Measurements from ENCODE around the gene FEN1.

FEN1 gene

DNA sequence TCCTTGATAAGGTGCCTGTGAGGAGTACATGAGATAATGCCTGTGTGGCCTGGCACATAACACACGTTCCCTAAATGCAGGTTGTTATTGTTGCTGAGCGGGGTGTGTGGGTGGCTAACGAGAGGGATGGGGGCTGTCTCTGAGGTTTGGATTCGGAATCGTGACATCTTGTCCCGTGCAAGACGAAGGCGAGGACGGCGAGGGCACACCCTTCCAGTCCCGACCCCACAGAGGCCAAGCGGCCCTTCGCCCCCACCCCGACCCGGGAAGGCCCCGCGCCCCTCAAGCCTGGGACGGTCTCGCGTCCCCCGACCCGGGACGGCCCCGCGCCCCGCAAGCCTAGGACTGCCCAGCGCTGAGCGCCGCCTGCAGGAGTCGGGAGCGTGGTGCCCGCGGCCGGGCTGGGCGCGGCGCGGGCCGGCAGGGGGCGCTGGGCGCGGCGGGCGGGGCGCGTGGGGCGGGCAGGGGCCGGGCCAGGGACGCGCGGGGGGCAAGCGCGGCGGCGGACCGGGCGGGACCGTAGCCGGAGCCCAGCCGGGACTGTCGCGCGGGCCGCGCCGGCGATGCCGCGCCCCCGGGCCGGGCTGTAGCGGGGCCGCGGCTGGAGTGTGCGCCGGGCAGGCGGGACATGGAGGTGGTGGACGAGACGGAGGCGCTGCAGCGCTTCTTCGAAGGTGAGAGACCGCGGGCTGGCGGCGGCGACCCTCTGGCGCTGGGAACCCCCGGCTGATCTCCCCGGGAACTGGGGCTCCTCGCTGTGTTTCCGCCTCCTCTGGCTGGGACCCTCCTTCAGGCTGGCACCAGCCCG, 40.4 kb upstream of the FEN1 start, which contains the start of gene MYRF:
MYRF (plus strand) TSS at position 520 of the 808 bp plus-strand sequence; CDS start at position 629, 109 bp downstream.
- Mint-ChIP-seq H3K9me3 (no peaks in the 10 kb centered on the region), H3K27ac (no peak within 1 kb of the TSS), H3K36me3 (no peaks in the 10 kb centered on the region), H3K27me3 (peaks cover 65% of the 10 kb centered on the region), H3K4me1 (peaks cover 23% of the 10 kb centered on the region), H3K4me3 (peak within 1 kb of the TSS; percentile 59)
- peak; percentile 68 for DNase-seq
- CTCF ChIA-PET: interaction anchor here (1.0 to 1.6 kb wide), 3 partner anchors 20 to 357 kb away, joined by 3 read pairs; no protein-coding TSS in a partner anchor

DNA sequence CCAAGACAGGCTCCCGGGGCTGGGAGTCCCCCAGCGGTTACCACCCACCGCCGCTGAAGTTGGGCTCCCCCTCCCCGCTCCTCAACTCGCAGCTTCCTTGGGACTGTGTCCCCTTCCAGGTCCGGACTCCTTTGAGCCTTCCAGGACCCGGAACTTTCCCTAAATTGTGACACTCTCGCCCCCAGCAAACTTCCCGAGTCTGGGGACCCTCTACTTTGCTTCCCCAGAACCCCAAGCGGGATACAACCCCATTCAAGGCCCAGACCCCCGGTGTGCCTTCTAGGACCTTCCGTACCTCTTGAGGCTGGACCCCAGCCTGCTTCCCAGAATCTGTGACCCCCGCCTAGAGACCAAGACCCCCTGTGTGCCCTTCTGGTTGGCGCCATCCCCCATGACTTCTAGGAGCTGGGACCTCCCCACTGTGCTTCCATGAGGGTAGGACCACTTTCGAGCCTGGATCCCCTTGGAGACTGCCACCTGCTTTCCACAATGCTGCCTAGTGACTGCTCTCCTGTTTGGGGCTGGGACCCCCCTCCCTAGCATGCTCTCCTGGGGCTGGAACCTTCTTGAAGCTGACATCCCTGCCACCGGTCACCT, 39.7 kb upstream of the FEN1 start:
- Mint-ChIP-seq H3K27ac (no peak overlapping the region), H3K4me1 (peaks cover 23% of the 10 kb centered on the region), H3K4me3 (peak overlapping the region; percentile 51), H3K36me3 (no peaks in the 10 kb centered on the region), H3K9me3 (no peaks in the 10 kb centered on the region), H3K27me3 (peaks cover 65% of the 10 kb centered on the region)
- DNase-seq: no peak
- CTCF ChIA-PET: interaction anchor here (0.6 to 1.6 kb wide), 4 partner anchors 19 to 498 kb away, joined by 3 read pairs; no protein-coding TSS in a partner anchor

DNA sequence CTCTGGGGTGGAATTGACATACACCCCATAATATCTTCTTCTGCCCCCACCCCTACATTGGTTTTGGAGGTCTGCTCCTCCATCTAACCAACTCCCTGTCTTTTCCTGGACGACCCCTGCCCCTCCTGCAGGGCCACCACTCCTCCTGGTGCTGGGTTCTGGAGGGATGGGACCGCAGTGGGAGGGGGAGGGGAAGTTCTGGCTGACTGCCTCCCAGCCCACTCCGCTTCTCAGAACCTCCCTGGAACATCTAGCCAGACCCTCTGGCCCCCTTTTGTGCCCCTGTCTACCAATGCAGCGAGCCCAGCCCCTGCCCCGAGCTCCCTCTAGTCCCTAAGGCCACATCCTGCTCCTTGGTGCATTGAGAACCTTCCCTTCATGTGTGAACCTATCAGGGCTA, 39.0 kb upstream of the FEN1 start:
- no peak for DNase-seq
- Mint-ChIP-seq H3K4me1 (peaks cover 23% of the 10 kb centered on the region), H3K27ac (peak overlapping the region; percentile 3), H3K27me3 (peaks cover 60% of the 10 kb centered on the region), H3K36me3 (no peaks in the 10 kb centered on the region), H3K4me3 (peak overlapping the region; percentile 4), H3K9me3 (no peaks in the 10 kb centered on the region)
- CTCF ChIA-PET: interaction anchor here (0.6 to 1.6 kb wide), 4 partner anchors 19 to 499 kb away, joined by 3 read pairs; no protein-coding TSS in a partner anchor

DNA sequence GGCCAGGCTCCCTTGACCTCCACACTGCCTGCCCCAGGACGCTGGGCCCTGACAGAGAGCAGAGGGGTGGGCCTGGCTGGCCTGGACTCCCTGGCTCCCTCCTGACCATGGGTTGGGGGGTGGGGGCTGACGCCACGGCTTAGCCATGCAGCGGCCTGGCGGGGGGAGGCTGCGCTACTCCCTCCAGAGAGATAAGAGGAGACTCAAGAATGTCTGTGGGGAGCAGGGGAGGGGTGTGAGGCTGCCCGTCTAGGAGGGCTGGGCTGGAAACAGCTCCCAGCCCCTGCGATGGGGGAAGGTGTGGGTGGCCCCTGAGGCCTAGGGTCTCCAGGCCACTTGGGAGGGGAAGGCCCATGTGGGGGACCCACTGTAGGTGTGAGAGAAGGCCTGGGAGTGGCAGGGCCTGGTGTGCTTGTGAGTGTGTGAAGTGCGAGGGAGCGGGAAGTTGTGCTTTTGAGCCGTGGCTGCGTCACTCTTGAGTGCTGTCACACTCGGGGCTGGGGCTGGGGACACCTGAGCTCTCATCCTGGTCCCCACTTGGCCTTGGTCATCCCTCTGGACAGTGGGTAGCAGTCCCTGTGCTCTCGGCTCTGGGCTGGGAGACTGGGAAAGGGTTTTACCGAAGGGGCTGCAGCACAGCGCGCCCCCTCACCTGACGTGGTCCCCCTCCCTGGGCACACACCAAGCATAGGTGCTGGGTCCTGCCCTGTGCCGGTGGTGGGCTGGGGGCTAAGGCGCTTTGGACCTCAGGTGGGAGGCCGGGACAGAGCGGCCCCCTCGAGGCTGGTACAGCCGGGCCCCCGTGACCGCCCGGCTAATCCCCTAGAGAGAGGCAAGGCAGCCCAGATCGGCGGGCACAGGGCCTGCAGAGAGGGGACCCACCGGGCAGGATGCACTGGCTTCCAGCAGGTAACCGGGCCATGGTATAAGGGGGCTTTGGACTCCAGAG, 37.9 kb upstream of the FEN1 start:
- H3K9me3 Mint-ChIP-seq: no peaks in the 10 kb centered on the region
- no peak overlapping the region for H3K4me3 Mint-ChIP-seq
- peaks cover 49% of the 10 kb centered on the region for H3K27me3 Mint-ChIP-seq
- no peak overlapping the region for H3K27ac Mint-ChIP-seq
- CTCF ChIA-PET: no interaction called here
- DNase-seq: no peak
- H3K36me3 Mint-ChIP-seq: no peaks in the 10 kb centered on the region
- peaks cover 23% of the 10 kb centered on the region for H3K4me1 Mint-ChIP-seq

DNA sequence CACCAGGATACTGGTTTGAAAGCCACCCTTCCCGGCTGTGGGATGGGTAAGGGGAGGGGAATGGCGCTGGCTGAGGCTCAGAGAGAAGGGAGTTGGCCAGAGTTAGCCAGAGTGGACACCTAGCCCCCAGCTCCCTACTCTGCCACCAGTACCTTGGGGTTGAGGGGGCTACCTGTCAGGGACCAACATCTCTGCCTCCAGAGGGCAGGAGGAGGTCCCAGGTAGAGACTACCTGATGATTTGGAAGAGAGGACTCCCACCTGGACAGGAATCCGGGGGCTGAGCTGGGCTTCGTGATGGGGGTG, 36.6 kb upstream of the FEN1 start:
- Mint-ChIP-seq H3K9me3 (no peaks in the 10 kb centered on the region), H3K4me1 (peaks cover 23% of the 10 kb centered on the region), H3K27me3 (peaks cover 43% of the 10 kb centered on the region), H3K27ac (no peak overlapping the region), H3K36me3 (no peaks in the 10 kb centered on the region), H3K4me3 (no peak overlapping the region)
- DNase-seq: no peak
- CTCF ChIA-PET: no interaction called here

DNA sequence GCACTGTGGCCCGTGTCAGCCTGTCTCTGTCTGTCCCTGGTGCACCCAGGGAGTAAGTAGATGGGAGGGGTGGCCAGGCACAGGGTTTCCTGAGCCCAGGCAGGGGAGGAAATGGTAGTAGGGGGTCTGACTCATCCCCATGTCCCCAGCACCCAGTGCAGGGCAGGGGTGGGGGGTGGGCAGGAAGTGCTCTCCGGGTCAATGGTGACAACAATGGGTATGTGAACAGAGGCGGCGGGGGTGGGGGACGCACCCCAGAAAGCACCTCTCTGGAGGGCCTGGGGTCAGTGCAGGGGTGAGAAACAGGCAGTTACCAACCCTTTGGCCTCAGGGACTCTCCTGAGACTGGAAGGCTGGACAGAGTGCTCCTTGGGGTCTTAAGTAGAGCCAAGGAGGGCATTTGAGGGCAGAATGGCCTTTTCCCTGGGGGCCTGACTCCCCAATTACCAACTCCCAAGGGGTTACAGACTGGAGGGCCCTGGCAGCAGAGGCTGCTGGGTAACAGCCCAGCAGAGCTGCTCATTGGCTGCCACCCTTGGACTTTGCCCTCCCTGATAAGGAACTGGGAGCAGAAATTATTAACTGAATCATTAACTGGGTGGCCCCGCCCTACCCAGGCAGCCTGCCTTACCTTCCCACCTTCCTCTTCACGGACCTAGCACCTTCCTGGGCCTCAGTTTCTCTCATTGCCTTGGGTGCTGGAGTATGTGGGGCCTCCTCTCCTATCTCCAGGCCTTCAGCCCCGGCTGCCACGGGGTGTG, 36.1 kb upstream of the FEN1 start:
- CTCF ChIA-PET: no interaction called here
- peaks cover 23% of the 10 kb centered on the region for H3K4me1 Mint-ChIP-seq
- H3K27me3 Mint-ChIP-seq: peaks cover 39% of the 10 kb centered on the region
- H3K9me3 Mint-ChIP-seq: no peaks in the 10 kb centered on the region
- no peak overlapping the region for H3K4me3 Mint-ChIP-seq
- DNase-seq: peak; percentile 48
- no peaks in the 10 kb centered on the region for H3K36me3 Mint-ChIP-seq
- no peak overlapping the region for H3K27ac Mint-ChIP-seq

DNA sequence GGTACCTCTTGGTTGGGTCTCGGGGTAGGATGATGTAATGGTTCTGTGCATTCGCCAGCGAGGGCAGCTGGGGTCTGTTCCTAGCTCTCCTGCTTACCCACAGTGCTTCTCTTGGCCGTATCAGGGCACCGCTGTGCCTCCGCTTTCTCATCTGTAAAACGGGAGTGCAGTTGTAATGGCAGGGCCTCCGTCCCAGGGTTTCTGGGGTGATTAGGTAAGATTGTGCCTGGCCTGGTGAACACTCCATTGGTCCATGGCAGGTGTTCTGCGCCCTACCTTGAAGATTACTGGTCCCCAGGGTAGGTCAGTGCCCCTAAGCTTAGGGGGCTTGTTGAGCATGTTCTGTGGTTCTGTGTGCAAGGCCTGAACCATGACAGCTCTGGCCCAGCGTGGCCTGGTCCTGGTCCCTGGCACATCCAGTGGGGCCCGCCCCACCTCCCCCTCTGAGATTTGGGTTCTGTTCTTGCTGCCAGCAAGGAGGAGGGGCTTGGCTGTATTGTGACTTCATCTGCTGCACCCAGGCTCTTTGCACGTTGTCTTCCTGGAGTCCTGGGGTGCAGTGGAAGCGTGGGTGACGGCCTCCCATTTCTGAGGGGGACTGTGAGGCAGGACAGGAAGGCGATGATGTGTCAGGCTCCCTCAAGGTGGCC, 35.4 kb upstream of the FEN1 start:
- no peak for DNase-seq
- no peaks in the 10 kb centered on the region for H3K36me3 Mint-ChIP-seq
- peaks cover 21% of the 10 kb centered on the region for H3K4me1 Mint-ChIP-seq
- no peaks in the 10 kb centered on the region for H3K9me3 Mint-ChIP-seq
- H3K27me3 Mint-ChIP-seq: peaks cover 40% of the 10 kb centered on the region
- CTCF ChIA-PET: no interaction called here
- H3K4me3 Mint-ChIP-seq: no peak overlapping the region
- H3K27ac Mint-ChIP-seq: no peak overlapping the region

DNA sequence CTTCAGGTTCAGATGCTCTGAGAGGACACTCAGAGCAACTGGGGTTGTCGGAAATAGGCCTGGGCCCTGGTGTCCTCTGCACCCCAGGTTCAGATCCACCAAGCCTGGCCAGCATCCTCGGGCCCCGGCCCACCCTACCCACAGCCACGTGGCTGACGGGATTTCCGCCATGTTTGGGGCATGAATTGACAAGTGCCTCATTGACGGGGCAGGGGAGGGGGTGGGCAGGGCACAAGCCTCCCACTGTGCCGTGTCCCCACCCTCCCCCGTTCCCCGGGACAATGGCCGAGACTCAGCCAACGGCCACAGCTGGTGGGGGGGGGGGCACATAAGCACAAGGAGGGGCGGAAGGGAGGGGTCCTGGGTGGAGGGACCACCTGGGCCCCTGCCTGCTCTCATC, 31.8 kb upstream of the FEN1 start:
- Mint-ChIP-seq H3K27me3 (peaks cover 24% of the 10 kb centered on the region), H3K4me1 (peaks cover 8% of the 10 kb centered on the region), H3K9me3 (no peaks in the 10 kb centered on the region), H3K36me3 (no peaks in the 10 kb centered on the region), H3K27ac (no peak overlapping the region), H3K4me3 (no peak overlapping the region)
- DNase-seq: no peak
- CTCF ChIA-PET: no interaction called here

DNA sequence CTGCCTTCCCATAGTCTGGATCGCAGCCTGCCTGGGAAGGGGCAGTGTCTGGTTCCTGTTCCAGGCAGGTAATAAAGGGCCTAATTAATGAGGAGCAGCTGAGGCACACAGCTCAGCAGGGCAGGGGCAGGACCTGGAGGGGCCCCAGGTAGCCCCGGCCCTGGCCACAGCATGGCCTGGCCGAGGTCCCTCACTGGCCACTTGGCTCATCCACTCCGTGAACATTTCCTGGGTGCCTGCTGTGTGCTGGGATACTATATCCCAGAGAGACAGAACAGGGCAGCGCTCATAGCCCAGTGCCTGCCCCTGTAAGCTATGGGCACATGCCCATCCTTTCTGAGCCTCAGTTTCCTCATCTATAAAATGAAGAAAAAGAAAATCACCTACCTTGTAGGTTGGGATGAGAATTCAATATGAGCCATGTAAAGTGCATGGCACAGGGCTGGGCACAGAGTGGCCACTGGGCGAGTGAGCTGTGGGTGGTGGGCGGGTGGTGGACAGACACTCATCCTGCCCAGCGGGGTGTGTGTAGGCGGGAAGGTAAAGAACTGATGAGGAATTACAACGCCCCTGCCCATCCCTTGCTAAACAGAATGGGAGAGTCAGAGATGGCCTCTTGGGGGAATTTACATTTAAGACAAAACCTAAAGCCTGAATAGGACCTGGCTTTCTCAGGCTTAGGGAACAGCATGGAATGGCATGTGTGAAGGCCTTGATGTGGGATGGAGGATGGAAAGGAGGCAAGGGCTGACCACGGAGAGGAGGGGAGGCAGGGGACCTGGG, 31.1 kb upstream of the FEN1 start:
- H3K9me3 Mint-ChIP-seq: no peaks in the 10 kb centered on the region
- H3K4me3 Mint-ChIP-seq: no peak overlapping the region
- H3K27me3 Mint-ChIP-seq: peaks cover 24% of the 10 kb centered on the region
- CTCF ChIA-PET: no interaction called here
- DNase-seq: no peak
- H3K4me1 Mint-ChIP-seq: peaks cover under 1% of the 10 kb centered on the region
- H3K27ac Mint-ChIP-seq: no peak overlapping the region
- H3K36me3 Mint-ChIP-seq: no peaks in the 10 kb centered on the region

DNA sequence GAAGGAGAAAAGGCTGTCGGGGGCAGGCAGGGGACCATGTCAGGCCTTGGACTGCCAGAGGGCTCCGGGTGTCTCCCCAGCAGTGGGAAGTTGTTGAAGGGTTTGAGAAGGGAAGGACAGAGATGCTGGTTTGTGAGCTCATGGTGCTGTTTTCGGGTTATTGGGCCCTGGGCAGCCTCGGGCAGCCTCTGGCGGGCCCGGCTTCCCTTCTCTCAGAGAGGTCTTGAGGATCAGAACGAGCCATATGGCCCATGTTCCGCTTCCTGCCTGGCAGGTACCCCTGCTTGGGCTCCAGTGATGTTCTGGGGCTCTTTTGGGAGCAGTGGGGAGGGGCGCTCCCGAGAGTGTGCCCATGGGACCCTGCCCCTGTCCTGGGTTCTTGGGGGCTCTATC, 30.5 kb upstream of the FEN1 start:
- CTCF ChIA-PET: no interaction called here
- H3K27me3 Mint-ChIP-seq: peaks cover 24% of the 10 kb centered on the region
- H3K4me1 Mint-ChIP-seq: no peaks in the 10 kb centered on the region
- no peak overlapping the region for H3K27ac Mint-ChIP-seq
- no peaks in the 10 kb centered on the region for H3K36me3 Mint-ChIP-seq
- H3K9me3 Mint-ChIP-seq: no peaks in the 10 kb centered on the region
- no peak overlapping the region for H3K4me3 Mint-ChIP-seq
- DNase-seq: no peak

DNA sequence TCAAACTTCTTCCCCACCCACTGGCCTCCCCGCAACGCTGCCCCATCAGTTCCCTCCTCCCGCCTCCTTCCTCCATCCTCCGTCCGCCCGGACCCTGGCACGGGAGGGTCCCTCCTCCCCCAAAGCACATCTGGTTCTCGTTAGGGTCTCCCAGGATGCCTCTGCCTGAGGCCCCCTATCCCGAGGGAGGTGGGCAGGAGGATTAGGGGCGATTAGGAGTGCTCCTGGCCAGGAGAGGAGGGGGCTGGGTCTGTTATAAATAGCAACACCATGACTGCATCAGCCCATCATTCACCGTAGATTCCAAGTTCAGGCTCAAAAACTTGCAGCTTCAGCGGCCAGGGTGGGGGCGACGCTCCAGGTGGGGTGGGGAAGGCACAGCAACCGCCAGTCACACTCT, 29.9 kb upstream of the FEN1 start:
- no peaks in the 10 kb centered on the region for H3K4me1 Mint-ChIP-seq
- CTCF ChIA-PET: no interaction called here
- no peak overlapping the region for H3K4me3 Mint-ChIP-seq
- H3K9me3 Mint-ChIP-seq: no peaks in the 10 kb centered on the region
- no peak overlapping the region for H3K27ac Mint-ChIP-seq
- peaks cover 20% of the 10 kb centered on the region for H3K27me3 Mint-ChIP-seq
- H3K36me3 Mint-ChIP-seq: no peaks in the 10 kb centered on the region
- no peak for DNase-seq

DNA sequence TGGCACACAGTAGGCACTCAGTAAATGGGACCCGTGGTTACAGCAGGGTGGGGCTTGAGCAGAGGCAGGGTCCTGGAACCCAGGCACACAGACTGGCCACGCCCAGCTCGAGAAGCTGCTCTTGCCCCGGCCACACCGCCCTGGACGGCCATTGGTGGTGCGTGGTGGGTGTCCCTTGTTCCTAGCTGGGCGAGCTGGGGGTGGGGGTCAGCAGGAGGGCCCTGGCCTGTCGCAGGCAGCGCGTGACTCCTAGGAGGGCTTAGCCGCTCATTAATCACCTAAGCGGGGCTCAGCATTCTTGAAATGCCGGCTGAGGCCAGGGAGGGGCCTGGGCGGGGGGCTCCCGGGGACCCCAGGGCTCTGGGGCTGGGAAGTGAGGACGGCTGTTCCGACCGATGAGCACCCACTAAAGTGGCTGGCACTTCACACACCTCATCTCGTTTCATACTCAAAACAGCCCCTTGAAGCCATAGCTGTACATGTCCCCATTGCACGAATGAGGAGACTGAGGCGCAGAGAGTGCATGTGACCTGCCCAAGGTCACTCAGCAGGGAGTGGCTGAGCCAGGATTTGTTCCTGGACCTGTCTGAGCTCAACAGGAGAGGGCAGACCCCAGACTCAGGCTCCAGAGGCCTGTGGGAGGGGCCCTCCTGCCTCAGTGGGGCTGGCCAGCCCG, 28.6 kb upstream of the FEN1 start:
- Mint-ChIP-seq H3K4me3 (no peak overlapping the region), H3K27ac (no peak overlapping the region), H3K36me3 (no peaks in the 10 kb centered on the region), H3K27me3 (peaks cover 20% of the 10 kb centered on the region), H3K9me3 (no peaks in the 10 kb centered on the region), H3K4me1 (no peaks in the 10 kb centered on the region)
- no peak for DNase-seq
- CTCF ChIA-PET: interaction anchor here (0.5 kb wide), 1 partner anchor 1875 kb away, joined by 3 read pairs; no protein-coding TSS in a partner anchor

Data from activated naive CD4-positive, alpha-beta T cell treated with anti-CD3 and anti-CD28 coated beads, Interleukin-2, amount 10 ng/mL, durations not matched to agents 7 days and 5 days (primary cell).